ENCODE results near the gene TOX2.

TOX2 gene

GRCh38 chr20:44071526-44072111 is 157.0 kb downstream of the TOX2 start:
- Mint-ChIP-seq H3K27ac (no peak overlapping the region), H3K9me3 (no peaks in the 10 kb centered on the region), H3K27me3 (ENCODE audit: low read depth) (peaks cover 8% of the 10 kb centered on the region), H3K4me3 (no peak overlapping the region), H3K4me1 (ENCODE audit: low read depth) (peaks cover 67% of the 10 kb centered on the region), H3K36me3 (ENCODE audit: low read depth) (no peaks in the 10 kb centered on the region)
- no peak for DNase-seq (ENCODE audit: low spot score)

GRCh38 chr20:44072384-44072783 is 157.7 kb downstream of the TOX2 start:
- Mint-ChIP-seq H3K4me1 (ENCODE audit: low read depth) (peaks cover 66% of the 10 kb centered on the region), H3K4me3 (no peak overlapping the region), H3K27me3 (ENCODE audit: low read depth) (peaks cover 4% of the 10 kb centered on the region), H3K27ac (no peak overlapping the region), H3K36me3 (ENCODE audit: low read depth) (no peaks in the 10 kb centered on the region), H3K9me3 (no peaks in the 10 kb centered on the region)
- no peak for DNase-seq (ENCODE audit: low spot score)

- DNase-seq (ENCODE audit: low spot score) = no peak
- Mint-ChIP-seq H3K27ac (no peak overlapping the region), H3K36me3 (ENCODE audit: low read depth) (no peaks in the 10 kb centered on the region), H3K4me1 (ENCODE audit: low read depth) (peaks cover 60% of the 10 kb centered on the region), H3K4me3 (no peak overlapping the region), H3K9me3 (no peaks in the 10 kb centered on the region), H3K27me3 (ENCODE audit: low read depth) (peaks cover 4% of the 10 kb centered on the region)
These were observed 158.5 kb downstream of the TOX2 start for GRCh38 chr20:44073011-44073674.

- no peak overlapping the region for H3K27ac Mint-ChIP-seq
- peaks cover 4% of the 10 kb centered on the region for H3K27me3 Mint-ChIP-seq (ENCODE audit: low read depth)
- no peak for DNase-seq (ENCODE audit: low spot score)
- no peaks in the 10 kb centered on the region for H3K9me3 Mint-ChIP-seq
- peaks cover 63% of the 10 kb centered on the region for H3K4me1 Mint-ChIP-seq (ENCODE audit: low read depth)
- H3K36me3 Mint-ChIP-seq (ENCODE audit: low read depth) = no peaks in the 10 kb centered on the region
- H3K4me3 Mint-ChIP-seq = no peak overlapping the region
These were observed 159.0 kb downstream of the TOX2 start for GRCh38 chr20:44073675-44074071.

- no peak for DNase-seq (ENCODE audit: low spot score)
- Mint-ChIP-seq H3K9me3 (no peaks in the 10 kb centered on the region), H3K4me1 (ENCODE audit: low read depth) (peaks cover 63% of the 10 kb centered on the region), H3K4me3 (no peak overlapping the region), H3K27me3 (ENCODE audit: low read depth) (peaks cover 4% of the 10 kb centered on the region), H3K36me3 (ENCODE audit: low read depth) (no peaks in the 10 kb centered on the region), H3K27ac (peak overlapping the region; percentile 18)
These were observed 159.8 kb downstream of the TOX2 start for GRCh38 chr20:44074252-44075151.

GRCh38 chr20:44075191-44075949 is 160.7 kb downstream of the TOX2 start:
- no peak for DNase-seq (ENCODE audit: low spot score)
- H3K9me3 Mint-ChIP-seq = no peaks in the 10 kb centered on the region
- H3K27me3 Mint-ChIP-seq (ENCODE audit: low read depth) = peaks cover 4% of the 10 kb centered on the region
- H3K27ac Mint-ChIP-seq = no peak overlapping the region
- H3K36me3 Mint-ChIP-seq (ENCODE audit: low read depth) = no peaks in the 10 kb centered on the region
- peaks cover 63% of the 10 kb centered on the region for H3K4me1 Mint-ChIP-seq (ENCODE audit: low read depth)
- H3K4me3 Mint-ChIP-seq = no peak overlapping the region

- Mint-ChIP-seq H3K4me3 (no peak overlapping the region), H3K27ac (no peak overlapping the region), H3K9me3 (no peaks in the 10 kb centered on the region), H3K27me3 (ENCODE audit: low read depth) (peaks cover 4% of the 10 kb centered on the region), H3K36me3 (ENCODE audit: low read depth) (no peaks in the 10 kb centered on the region), H3K4me1 (ENCODE audit: low read depth) (peaks cover 65% of the 10 kb centered on the region)
- no peak for DNase-seq (ENCODE audit: low spot score)
These were observed 161.2 kb downstream of the TOX2 start for GRCh38 chr20:44075950-44076232.

GRCh38 chr20:44079291-44079690 is 164.6 kb downstream of the TOX2 start:
- H3K9me3 Mint-ChIP-seq = no peaks in the 10 kb centered on the region
- H3K27me3 Mint-ChIP-seq (ENCODE audit: low read depth) = peaks cover 4% of the 10 kb centered on the region
- peaks cover 42% of the 10 kb centered on the region for H3K4me1 Mint-ChIP-seq (ENCODE audit: low read depth)
- H3K4me3 Mint-ChIP-seq = no peak overlapping the region
- H3K36me3 Mint-ChIP-seq (ENCODE audit: low read depth) = no peaks in the 10 kb centered on the region
- no peak for DNase-seq (ENCODE audit: low spot score)
- no peak overlapping the region for H3K27ac Mint-ChIP-seq

GRCh38 chr20:44080064-44080463 is 165.4 kb downstream of the TOX2 start:
- peaks cover 34% of the 10 kb centered on the region for H3K4me1 Mint-ChIP-seq (ENCODE audit: low read depth)
- H3K27ac Mint-ChIP-seq = no peak overlapping the region
- H3K27me3 Mint-ChIP-seq (ENCODE audit: low read depth) = peaks cover 4% of the 10 kb centered on the region
- H3K4me3 Mint-ChIP-seq = no peak overlapping the region
- DNase-seq (ENCODE audit: low spot score) = no peak
- H3K9me3 Mint-ChIP-seq = no peaks in the 10 kb centered on the region
- no peaks in the 10 kb centered on the region for H3K36me3 Mint-ChIP-seq (ENCODE audit: low read depth)

- H3K27me3 Mint-ChIP-seq (ENCODE audit: low read depth) = no peaks in the 10 kb centered on the region
- no peaks in the 10 kb centered on the region for H3K36me3 Mint-ChIP-seq (ENCODE audit: low read depth)
- H3K4me1 Mint-ChIP-seq (ENCODE audit: low read depth) = peaks cover 28% of the 10 kb centered on the region
- peak; percentile 64 for DNase-seq (ENCODE audit: low spot score)
- no peak overlapping the region for H3K27ac Mint-ChIP-seq
- no peak overlapping the region for H3K4me3 Mint-ChIP-seq
- H3K9me3 Mint-ChIP-seq = no peaks in the 10 kb centered on the region
These were observed 166.1 kb downstream of the TOX2 start for GRCh38 chr20:44080646-44081267.

- H3K4me1 Mint-ChIP-seq (ENCODE audit: low read depth) = peaks cover 28% of the 10 kb centered on the region
- H3K27me3 Mint-ChIP-seq (ENCODE audit: low read depth) = no peaks in the 10 kb centered on the region
- H3K9me3 Mint-ChIP-seq = no peaks in the 10 kb centered on the region
- no peaks in the 10 kb centered on the region for H3K36me3 Mint-ChIP-seq (ENCODE audit: low read depth)
- no peak overlapping the region for H3K4me3 Mint-ChIP-seq
- no peak overlapping the region for H3K27ac Mint-ChIP-seq
- DNase-seq (ENCODE audit: low spot score) = no peak
These were observed 166.8 kb downstream of the TOX2 start for GRCh38 chr20:44081476-44081875.

- H3K9me3 Mint-ChIP-seq = no peaks in the 10 kb centered on the region
- peaks cover under 1% of the 10 kb centered on the region for H3K27me3 Mint-ChIP-seq (ENCODE audit: low read depth)
- no peak for DNase-seq (ENCODE audit: low spot score)
- no peaks in the 10 kb centered on the region for H3K36me3 Mint-ChIP-seq (ENCODE audit: low read depth)
- no peak overlapping the region for H3K4me3 Mint-ChIP-seq
- peaks cover 28% of the 10 kb centered on the region for H3K4me1 Mint-ChIP-seq (ENCODE audit: low read depth)
- no peak overlapping the region for H3K27ac Mint-ChIP-seq
These were observed 167.2 kb downstream of the TOX2 start for GRCh38 chr20:44081888-44082287.

GRCh38 chr20:44083220-44083933 is 168.7 kb downstream of the TOX2 start:
- no peak for DNase-seq (ENCODE audit: low spot score)
- Mint-ChIP-seq H3K27ac (no peak overlapping the region), H3K36me3 (ENCODE audit: low read depth) (no peaks in the 10 kb centered on the region), H3K27me3 (ENCODE audit: low read depth) (peaks cover 3% of the 10 kb centered on the region), H3K9me3 (no peaks in the 10 kb centered on the region), H3K4me3 (no peak overlapping the region), H3K4me1 (ENCODE audit: low read depth) (peaks cover 24% of the 10 kb centered on the region)
